ENCODE results near the gene MYOT. TPM values are rescaled to one million over a fixed set of nuclear protein-coding genes. Genes with fewer than 3 reads are reported as not detected.

The MYOT gene
- total RNA-seq, 1 experiment from 2014 or later, result not detected

- no peak overlapping the region for H3K4me3 ChIP-seq (ENCODE audit: low read depth, low read length)
- CTCF ChIA-PET, result no interaction called here
- Mint-ChIP-seq H3K27me3 (ENCODE audit: insufficient read depth, unreplicated experiment) (no peaks in the 10 kb centered on the region), H3K27ac (ENCODE audit: unreplicated experiment) (no peak overlapping the region), H3K4me3 (ENCODE audit: unreplicated experiment) (no peak overlapping the region), H3K9me3 (ENCODE audit: unreplicated experiment) (no peaks in the 10 kb centered on the region), H3K36me3 (ENCODE audit: insufficient read depth, unreplicated experiment) (no peaks in the 10 kb centered on the region), H3K4me1 (ENCODE audit: low read depth, unreplicated experiment) (no peaks in the 10 kb centered on the region)
- no peak for DNase-seq
- intact Hi-C loops (cut with micrococcal nuclease; ENCODE audit: unreplicated experiment), result no loop called here
- H3K36me3 ChIP-seq (ENCODE audit: control insufficient read depth, insufficient read depth, low read length), result no peaks in the 10 kb centered on the region
- 0 out of 2 replicates have a peak, but pooled peaks cover 4% of the 10 kb centered on the region for H3K4me1 ChIP-seq
- no TSS peak for BruUV-seq (replicated peaks)
- H3K27me3 ChIP-seq (replicated peaks; ENCODE audit: control insufficient read depth, insufficient read depth, low read length), result no peaks in the 10 kb centered on the region
- H3K9me3 ChIP-seq, result no peaks in the 10 kb centered on the region
- TF ChIP-seq CTCF (IDR thresholded peaks at IDR 0.05; ENCODE audit: insufficient read depth in 1 of 2, low read depth in 1 of 2, low read length in 1 of 2, severe bottlenecking in 1 of 2, unreplicated experiment in 1 of 2), result no peak
- POLR2A ChIA-PET, result no interaction called here
Measured at GRCh38 chr5:137856201-137856600, 11.5 kb upstream of the MYOT start.

- Mint-ChIP-seq H3K4me1 (ENCODE audit: low read depth, unreplicated experiment) (no peaks in the 10 kb centered on the region), H3K4me3 (ENCODE audit: unreplicated experiment) (no peak overlapping the region), H3K9me3 (ENCODE audit: unreplicated experiment) (no peaks in the 10 kb centered on the region), H3K27me3 (ENCODE audit: insufficient read depth, unreplicated experiment) (peaks cover 4% of the 10 kb centered on the region), H3K36me3 (ENCODE audit: insufficient read depth, unreplicated experiment) (no peaks in the 10 kb centered on the region), H3K27ac (ENCODE audit: unreplicated experiment) (no peak overlapping the region)
- H3K4me3 ChIP-seq (ENCODE audit: low read depth, low read length), result no peak overlapping the region
- no peak for DNase-seq
- H3K27me3 ChIP-seq (replicated peaks; ENCODE audit: control insufficient read depth, insufficient read depth, low read length), result no peaks in the 10 kb centered on the region
- intact Hi-C loops (cut with micrococcal nuclease; ENCODE audit: unreplicated experiment), result no loop called here
- H3K9me3 ChIP-seq, result no peaks in the 10 kb centered on the region
- ChIA-PET CTCF (no interaction called here), POLR2A (no interaction called here)
- no peak for TF ChIP-seq CTCF (IDR thresholded peaks at IDR 0.05; ENCODE audit: insufficient read depth in 1 of 2, low read depth in 1 of 2, low read length in 1 of 2, severe bottlenecking in 1 of 2, unreplicated experiment in 1 of 2)
- H3K36me3 ChIP-seq (ENCODE audit: control insufficient read depth, insufficient read depth, low read length), result no peaks in the 10 kb centered on the region
- no TSS peak for BruUV-seq (replicated peaks)
- H3K4me1 ChIP-seq, result 0 out of 2 replicates have a peak, but pooled peaks cover 4% of the 10 kb centered on the region
Measured at GRCh38 chr5:137856916-137857862, 10.5 kb upstream of the MYOT start.

- Mint-ChIP-seq H3K4me3 (ENCODE audit: unreplicated experiment) (no peak overlapping the region), H3K27me3 (ENCODE audit: insufficient read depth, unreplicated experiment) (peaks cover 4% of the 10 kb centered on the region), H3K36me3 (ENCODE audit: insufficient read depth, unreplicated experiment) (no peaks in the 10 kb centered on the region), H3K9me3 (ENCODE audit: unreplicated experiment) (no peaks in the 10 kb centered on the region), H3K4me1 (ENCODE audit: low read depth, unreplicated experiment) (no peaks in the 10 kb centered on the region), H3K27ac (ENCODE audit: unreplicated experiment) (no peak overlapping the region)
- ChIA-PET CTCF (no interaction called here), POLR2A (no interaction called here)
- Histone ChIP-seq H3K9me3 (no peaks in the 10 kb centered on the region), H3K4me3 (ENCODE audit: low read depth, low read length) (no peak overlapping the region), H3K27me3 (replicated peaks; ENCODE audit: control insufficient read depth, insufficient read depth, low read length) (no peaks in the 10 kb centered on the region), H3K36me3 (ENCODE audit: control insufficient read depth, insufficient read depth, low read length) (no peaks in the 10 kb centered on the region), H3K4me1 (0 out of 2 replicates have a peak, but pooled peaks cover 4% of the 10 kb centered on the region)
- TF ChIP-seq CTCF (IDR thresholded peaks at IDR 0.05; ENCODE audit: insufficient read depth in 1 of 2, low read depth in 1 of 2, low read length in 1 of 2, severe bottlenecking in 1 of 2, unreplicated experiment in 1 of 2), result no peak
- DNase-seq, result no peak
- BruUV-seq (replicated peaks), result no TSS peak
- intact Hi-C loops (cut with micrococcal nuclease; ENCODE audit: unreplicated experiment), result no loop called here
Measured at GRCh38 chr5:137858223-137858916, 9.3 kb upstream of the MYOT start.
